Breast epithelium (tissue), 4 donors: ENCODE measurements around the gene TARBP1. TPM values are rescaled to one million over a fixed set of nuclear protein-coding genes. Genes with fewer than 3 reads are reported as not detected.
A peak's percentile ranks its signal among the peaks of the same experiment; 100 is the strongest.
"Not testable (repeated sequence)": the region's sequence is repeated elsewhere in the genome, so short reads cannot be mapped to it uniquely, and the experiment has no call there.

ENCODE experiments used
- DNase-seq, 2 donors: peaks; one replicate each; pipeline ENCODE4 v3.0.0-alpha.2; 2019; ENCODE audit warnings: low spot score in 2 of 2
- H3K27ac ChIP-seq, 2 donors: fragments of 200-600 bp; sonication (generic) in 1 of 2; one replicate each; pipeline ENCODE4 v1.5.1; 2016 to 2019; ENCODE audit warnings: mild to moderate bottlenecking in 1 of 2
- H3K27me3 ChIP-seq, 2 donors: fragments of 200-600 bp; sonication (generic) in 1 of 2; one replicate each; pipeline versions ENCODE4 v1.5.1 to v1.6.0; 2017 to 2019; ENCODE audit warnings: control low read depth in 1 of 2, mild to moderate bottlenecking in 1 of 2
- H3K36me3 ChIP-seq: fragments of 200-600 bp; one replicate; pipeline ENCODE4 v1.5.1; 2019
- H3K4me1 ChIP-seq, 2 donors: fragments of 200-600 bp; sonication (generic); one replicate each; pipeline ENCODE4 v1.5.1; 2016 to 2019; ENCODE audit warnings: control low read depth in 1 of 2
- H3K4me3 ChIP-seq, 3 donors: fragments of 200-600 bp; sonication (generic); 1 replicate in 2 of 3; 2 replicates in 1 of 3; pipeline ENCODE4 v1.5.1; 2016 to 2019; ENCODE audit warnings: mild to moderate bottlenecking in 3 of 3, moderate library complexity in 2 of 3
- H3K9me3 ChIP-seq, 2 donors: fragments of 200-600 bp; sonication (generic) in 1 of 2; one replicate each; pipeline ENCODE4 v1.5.1; 2016 to 2019; ENCODE audit warnings: control low read depth in 1 of 2
- POLR2A ChIP-seq: fragments of 450-650 bp; IDR thresholded peaks from one replicate; pipeline ENCODE4 v1.6.1; 2016; ENCODE audit warnings: antibody characterized with exemption, mild to moderate bottlenecking, moderate library complexity
- POLR2AphosphoS5 ChIP-seq, 3 donors: sonication (generic); formaldehyde crosslinking; IDR thresholded peaks; one replicate each; pipeline ENCODE4 v1.6.1; 2017; ENCODE audit warnings: antibody characterized with exemption in 3 of 3
- intact Hi-C: fragments of 100-400 bp; cut with DNase I; formaldehyde crosslinking; loops from one replicate; pipeline ENCODE4 v1.15.1; 2023; ENCODE audit warnings: low total_unique reads
- total RNA-seq, 3 donors: library from RNA; depleted of rRNA; stranded (reverse); fragments of >200 nt; gene quantifications; one replicate each; pipeline ENCODE4 v1.1.0, GENCODE V29; 2016
- TF ChIP-seq, protein P1 (sequence below), 3 donors: fragments of 450-650 bp; IDR thresholded peaks; one replicate each; pipeline ENCODE4 v1.5.1; 2016 to 2017; ENCODE audit warnings: antibody characterized with exemption in 3 of 3, mild to moderate bottlenecking in 3 of 3, moderate library complexity in 3 of 3

Gene TARBP1
- total RNA-seq, 3 donors from 2014 or later, result 12.3 to 39.2 (median 32.1) TPM

DNA sequence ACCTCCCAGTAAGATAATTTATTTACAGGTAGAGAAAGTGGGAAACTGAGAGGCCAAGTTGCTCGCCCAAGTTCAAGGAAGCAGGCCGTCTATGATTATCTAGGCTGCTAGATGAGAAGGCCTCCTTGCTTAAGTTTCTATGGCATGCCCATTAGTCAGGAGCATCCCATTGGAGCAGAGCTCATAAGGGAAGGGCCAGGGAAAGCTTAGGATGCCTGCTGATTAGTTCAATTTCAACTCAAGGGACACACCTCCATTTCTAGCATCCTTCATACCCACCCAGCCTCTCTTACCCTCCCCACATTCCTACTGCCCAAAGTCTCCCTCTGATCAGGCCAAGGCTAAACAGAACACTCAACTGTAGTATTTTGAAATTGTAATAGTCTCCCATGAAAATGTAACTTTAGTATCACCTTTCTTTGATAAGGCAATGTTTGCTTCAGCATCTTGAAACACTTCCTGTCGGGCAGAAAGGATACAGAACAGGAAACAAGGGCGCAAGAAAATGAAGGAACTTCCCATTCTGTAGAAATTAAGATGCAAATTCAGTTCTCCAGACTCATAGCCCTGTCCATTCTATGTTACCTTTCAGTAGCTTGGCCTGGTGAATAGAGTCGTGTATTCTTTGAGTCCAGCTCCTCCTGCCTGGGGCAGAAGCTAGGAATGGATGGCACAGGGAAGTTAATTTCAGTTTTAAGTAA is 46.3 kb upstream of the TARBP1 start:
- H3K36me3 ChIP-seq, result no peaks in the 10 kb centered on the region
- intact Hi-C loops, result no loop called here
- H3K9me3 ChIP-seq, result no peaks in the 10 kb centered on the region
- TF ChIP-seq POLR2AphosphoS5 (IDR thresholded peaks at IDR 0.05), result no peak
- TF ChIP-seq, protein P1, sequence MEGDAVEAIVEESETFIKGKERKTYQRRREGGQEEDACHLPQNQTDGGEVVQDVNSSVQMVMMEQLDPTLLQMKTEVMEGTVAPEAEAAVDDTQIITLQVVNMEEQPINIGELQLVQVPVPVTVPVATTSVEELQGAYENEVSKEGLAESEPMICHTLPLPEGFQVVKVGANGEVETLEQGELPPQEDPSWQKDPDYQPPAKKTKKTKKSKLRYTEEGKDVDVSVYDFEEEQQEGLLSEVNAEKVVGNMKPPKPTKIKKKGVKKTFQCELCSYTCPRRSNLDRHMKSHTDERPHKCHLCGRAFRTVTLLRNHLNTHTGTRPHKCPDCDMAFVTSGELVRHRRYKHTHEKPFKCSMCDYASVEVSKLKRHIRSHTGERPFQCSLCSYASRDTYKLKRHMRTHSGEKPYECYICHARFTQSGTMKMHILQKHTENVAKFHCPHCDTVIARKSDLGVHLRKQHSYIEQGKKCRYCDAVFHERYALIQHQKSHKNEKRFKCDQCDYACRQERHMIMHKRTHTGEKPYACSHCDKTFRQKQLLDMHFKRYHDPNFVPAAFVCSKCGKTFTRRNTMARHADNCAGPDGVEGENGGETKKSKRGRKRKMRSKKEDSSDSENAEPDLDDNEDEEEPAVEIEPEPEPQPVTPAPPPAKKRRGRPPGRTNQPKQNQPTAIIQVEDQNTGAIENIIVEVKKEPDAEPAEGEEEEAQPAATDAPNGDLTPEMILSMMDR (IDR thresholded peaks at IDR 0.05), result no peak
- TF ChIP-seq POLR2A, result no peak
- H3K27ac ChIP-seq, result peak overlapping the region in 1 of 2 donors; percentile 27
- H3K27me3 ChIP-seq, result no peaks in the 10 kb centered on the region
- DNase-seq, result no peak
- peaks cover 0 to 11% of the 10 kb centered on the region in 2 donors for H3K4me1 ChIP-seq
- no peak overlapping the region for H3K4me3 ChIP-seq

DNA sequence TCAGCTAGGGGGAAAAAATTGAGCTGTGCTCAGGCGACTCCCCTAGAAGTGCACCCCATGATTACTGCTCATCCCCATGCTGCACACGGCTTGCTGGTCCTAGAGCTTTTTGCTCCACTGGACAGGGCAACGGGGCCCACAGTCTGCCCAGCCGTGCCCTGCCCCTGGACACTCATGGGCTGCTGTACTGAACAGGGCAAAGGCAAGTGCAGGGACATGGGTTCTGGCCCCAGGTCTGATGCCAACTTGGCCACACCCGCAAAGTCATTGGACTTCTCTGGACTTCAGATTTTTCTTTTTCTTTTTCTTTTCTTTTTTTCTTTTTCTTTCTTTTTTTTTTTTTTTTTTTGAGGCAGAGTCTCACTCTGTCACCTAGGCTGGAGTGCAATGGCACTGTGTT is 42.9 kb upstream of the TARBP1 start:
- H3K27ac ChIP-seq, result no peak overlapping the region
- H3K4me1 ChIP-seq, result peaks cover 0 to 11% of the 10 kb centered on the region in 2 donors
- TF ChIP-seq POLR2A (no peak), POLR2AphosphoS5 (IDR thresholded peaks at IDR 0.05) (no peak)
- TF ChIP-seq, protein P1 (IDR thresholded peaks at IDR 0.05), result no peak
- no peaks in the 10 kb centered on the region for H3K36me3 ChIP-seq
- no peaks in the 10 kb centered on the region for H3K27me3 ChIP-seq
- no peaks in the 10 kb centered on the region for H3K9me3 ChIP-seq
- no peak overlapping the region for H3K4me3 ChIP-seq
- intact Hi-C loops, result no loop called here
- no peak for DNase-seq

DNA sequence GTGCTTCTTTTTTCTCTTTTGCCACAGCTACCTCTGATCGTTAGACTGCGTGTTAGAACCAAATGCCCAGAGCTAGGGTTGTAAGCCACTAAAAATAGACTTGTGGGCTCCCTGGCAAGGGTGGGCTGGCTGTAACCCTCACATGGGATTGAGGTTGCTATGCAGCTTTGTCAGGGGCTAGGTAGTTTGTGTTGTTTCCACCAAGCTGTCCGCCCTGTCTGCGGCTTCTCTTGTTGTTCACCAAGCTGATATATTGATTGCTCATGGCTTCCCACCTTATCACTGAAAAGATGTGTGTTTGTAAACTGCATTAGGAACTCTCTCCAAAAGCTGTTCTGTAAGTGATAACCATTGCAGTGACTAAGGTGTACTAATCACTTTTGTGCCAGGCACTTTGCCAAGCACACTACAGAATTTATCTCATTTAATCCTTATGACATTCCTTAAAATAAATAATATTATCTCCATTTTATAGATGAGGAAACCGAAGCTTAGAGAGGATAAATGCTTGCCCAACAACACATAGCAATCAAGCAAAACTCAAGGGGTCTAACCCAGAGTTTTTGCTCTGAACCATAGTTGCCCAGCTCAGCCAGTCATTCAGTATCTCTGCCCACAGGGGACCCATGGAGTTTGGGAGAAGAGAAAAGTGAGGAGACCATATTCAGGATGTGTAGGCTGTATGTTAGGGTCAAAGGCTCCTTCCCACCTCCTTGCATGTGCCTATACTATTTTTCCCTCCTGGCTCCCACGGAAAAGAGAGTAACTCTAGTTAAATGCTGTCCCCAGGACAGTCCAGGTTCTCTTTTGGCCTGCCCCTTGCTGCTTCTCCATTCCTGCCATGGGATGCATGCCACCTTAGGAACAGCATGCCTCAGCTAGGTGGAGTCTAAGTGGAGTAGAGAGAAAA is 42.2 kb upstream of the TARBP1 start:
- H3K4me1 ChIP-seq, result peaks cover 0 to 11% of the 10 kb centered on the region in 2 donors
- H3K27ac ChIP-seq, result no peak overlapping the region
- no peaks in the 10 kb centered on the region for H3K36me3 ChIP-seq
- H3K9me3 ChIP-seq, result no peaks in the 10 kb centered on the region
- H3K4me3 ChIP-seq, result no peak overlapping the region
- no peak for DNase-seq
- intact Hi-C loops, result no loop called here
- H3K27me3 ChIP-seq, result no peaks in the 10 kb centered on the region
- TF ChIP-seq, protein P1 (IDR thresholded peaks at IDR 0.05), result no peak
- no peak for TF ChIP-seq POLR2A
- no peak for TF ChIP-seq POLR2AphosphoS5 (IDR thresholded peaks at IDR 0.05)

DNA sequence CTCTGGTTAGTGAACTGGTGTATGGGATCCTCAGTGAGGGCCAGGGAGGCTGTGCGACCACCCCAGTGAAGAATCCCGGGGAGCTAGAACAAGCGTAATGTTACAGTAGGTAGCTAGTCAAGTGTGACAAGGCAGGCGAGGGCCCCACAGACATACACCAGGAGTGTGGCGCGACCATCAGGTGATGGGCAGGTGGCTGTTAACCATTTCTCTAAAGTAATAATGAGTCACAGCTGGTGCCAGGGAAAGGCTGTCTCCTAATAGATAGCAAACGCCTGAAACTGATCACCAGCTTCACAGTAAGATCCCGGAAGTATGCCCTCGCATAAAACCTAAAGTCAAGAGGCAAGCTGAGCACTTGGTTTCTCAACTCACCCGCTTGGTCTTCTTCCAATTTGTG is 40.5 kb upstream of the TARBP1 start:
- Histone ChIP-seq H3K4me1 (peaks cover 0 to 11% of the 10 kb centered on the region in 2 donors), H3K27ac (no peak overlapping the region), H3K4me3 (no peak overlapping the region), H3K9me3 (no peaks in the 10 kb centered on the region), H3K27me3 (no peaks in the 10 kb centered on the region), H3K36me3 (no peaks in the 10 kb centered on the region)
- intact Hi-C loops, result no loop called here
- TF ChIP-seq POLR2AphosphoS5 (IDR thresholded peaks at IDR 0.05) (no peak), POLR2A (no peak)
- TF ChIP-seq, protein P1 (IDR thresholded peaks at IDR 0.05), result no peak
- no peak for DNase-seq

DNA sequence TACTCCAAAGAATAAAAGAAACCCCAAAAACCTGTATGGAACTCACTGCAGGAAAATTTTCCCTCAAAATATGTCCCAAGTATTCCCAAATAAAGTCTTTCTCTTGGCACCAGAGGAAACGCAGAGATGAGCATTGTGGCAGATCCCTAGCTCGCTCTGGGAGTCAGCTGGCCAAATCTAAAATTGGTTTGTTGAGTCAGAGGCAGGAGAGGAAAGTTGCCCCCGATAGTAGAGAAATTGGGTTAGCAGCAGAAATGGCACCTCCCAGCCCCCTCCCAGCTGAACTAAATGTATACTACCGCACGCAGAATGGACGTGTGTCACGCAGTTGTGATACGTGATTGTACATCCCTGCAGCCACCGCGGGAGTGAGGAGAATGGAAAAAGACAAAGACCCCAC is 39.9 kb upstream of the TARBP1 start:
- H3K9me3 ChIP-seq, result no peaks in the 10 kb centered on the region
- H3K4me1 ChIP-seq, result peaks cover 0 to 11% of the 10 kb centered on the region in 2 donors
- intact Hi-C loops, result no loop called here
- no peaks in the 10 kb centered on the region for H3K27me3 ChIP-seq
- H3K4me3 ChIP-seq, result no peak overlapping the region
- TF ChIP-seq, protein P1 (IDR thresholded peaks at IDR 0.05), result no peak
- TF ChIP-seq POLR2AphosphoS5 (IDR thresholded peaks at IDR 0.05), result no peak
- no peak for TF ChIP-seq POLR2A
- no peaks in the 10 kb centered on the region for H3K36me3 ChIP-seq
- H3K27ac ChIP-seq, result no peak overlapping the region
- DNase-seq, result no peak

DNA sequence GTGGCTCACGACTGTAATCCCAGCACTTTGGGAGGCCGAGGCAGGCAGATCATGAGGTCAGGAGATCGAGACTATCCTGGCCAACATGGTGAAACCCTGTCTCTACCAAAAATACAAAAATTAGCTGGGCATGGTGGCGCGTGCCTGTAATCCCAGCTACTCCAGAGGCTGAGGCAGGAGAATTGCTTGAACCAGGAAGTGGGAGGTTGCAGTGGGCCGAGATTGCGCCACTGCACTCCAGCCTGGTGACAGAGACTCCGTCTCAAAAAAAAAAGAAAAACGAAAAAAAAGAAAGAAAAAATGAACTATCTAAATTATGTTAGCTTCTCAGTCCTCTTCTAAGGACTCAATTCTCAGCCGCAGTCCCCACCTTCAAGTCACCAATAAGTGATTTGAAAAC is 39.1 kb upstream of the TARBP1 start:
- intact Hi-C loops, H3K9me3 ChIP-seq, DNase-seq, H3K27me3 ChIP-seq, H3K27ac ChIP-seq, H3K4me3 ChIP-seq, H3K4me1 ChIP-seq, H3K36me3 ChIP-seq: not testable (repeated sequence)
